ENCODE results near the gene HSD17B8.

DNA sequence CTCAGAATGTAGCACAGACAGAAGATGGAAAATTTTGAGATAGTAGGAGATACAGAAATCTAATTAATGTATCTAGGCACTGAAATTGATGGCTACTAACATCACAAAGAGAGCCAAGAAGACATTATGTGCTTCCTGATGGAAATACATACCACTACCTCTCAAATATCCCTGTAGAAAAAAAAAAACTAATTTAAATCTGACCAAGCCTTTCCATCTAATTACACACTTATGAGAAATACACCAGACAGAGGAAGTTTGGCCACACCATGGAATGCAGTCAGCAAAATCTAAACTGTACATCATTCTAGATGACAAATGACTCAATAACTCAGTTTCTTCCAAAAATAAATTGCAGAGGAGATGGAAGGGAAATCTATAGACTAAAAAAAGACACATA is 48.3 kb downstream of the HSD17B8 start:
- no peak for TF ChIP-seq CTCF (IDR thresholded peaks at IDR 0.05 in 4 of 5, conservative IDR thresholded peaks at IDR 0.05 in 1 of 5)
- TF ChIP-seq POLR2A (IDR thresholded peaks at IDR 0.05): no peak

Data from gastrocnemius medialis (tissue), 4 donors.